Muscle of leg (tissue), 11 donors: ENCODE results near the gene SUDS3. TPM values are rescaled to one million over a fixed set of nuclear protein-coding genes. Genes with fewer than 3 reads are reported as not detected.

ENCODE experiments used
- DNase-seq: peaks from one replicate; pipeline ENCODE4 v3.0.0; 2013
- H3K27ac ChIP-seq: one replicate; pipeline ENCODE4 v1.5.1; 2013; ENCODE audit warnings: mild to moderate bottlenecking, low read length, control low read depth
- H3K27me3 ChIP-seq: one replicate; pipeline ENCODE4 v1.6.1; 2013; ENCODE audit warnings: low read length; ENCODE audit not compliant: control insufficient read depth, insufficient read depth
- H3K36me3 ChIP-seq: one replicate; pipeline ENCODE4 v1.6.1; 2013; ENCODE audit warnings: low read length; ENCODE audit not compliant: control insufficient read depth, insufficient read depth
- H3K4me1 ChIP-seq: one replicate; pipeline ENCODE4 v1.6.1; 2013; ENCODE audit warnings: low read length; ENCODE audit not compliant: control insufficient read depth, insufficient read depth
- H3K4me3 ChIP-seq: one replicate; pipeline ENCODE4 v1.5.1; 2013; ENCODE audit warnings: low read length, control low read depth
- H3K9me3 ChIP-seq: replicated peaks from 2 replicates; pipeline ENCODE4 v1.6.1; 2013; ENCODE audit warnings: low read depth, low read length; ENCODE audit not compliant: control insufficient read depth
- WGBS: methylation state at CpG from one replicate; pipeline ENCODE4 v1.1.5; 2013; ENCODE audit warnings: missing lambda C conversion rate; ENCODE audit not compliant: insufficient coverage; 5-methylcytosine and 5-hydroxymethylcytosine counted together
- polyA plus RNA-seq, 8 donors: library from polyadenylated mRNA; unstranded; fragments of 120-200 nt; gene quantifications; one replicate each; pipeline versions ENCODE4 v1.2.1 to v1.2.3, GENCODE V29; 2013; ENCODE audit warnings: inconsistent platforms in 1 of 8, low replicate concordance in 1 of 8; ENCODE audit not compliant: insufficient read length in 8 of 8, insufficient read depth in 1 of 8
- total RNA-seq: library from RNA; stranded (reverse); fragments of 120-200 nt; gene quantifications from one replicate; pipeline ENCODE4 v1.2.4, GENCODE V29; 2013

SUDS3 gene
- total and polyA plus RNA-seq, 9 donors, result 25.6 to 32.7 (median 27.6) TPM

- Histone ChIP-seq H3K4me3 (no peak overlapping the region), H3K27ac (no peak overlapping the region), H3K27me3 (no peaks in the 10 kb centered on the region), H3K36me3 (peaks cover 28% of the 10 kb centered on the region), H3K9me3 (no peaks in the 10 kb centered on the region), H3K4me1 (no peaks in the 10 kb centered on the region)
- no peak for DNase-seq
- no CpG with 5 or more reads among the region's 1 CpG for whole genome bisulfite sequencing
Measured at GRCh38 chr12:118418385-118419057, 42.2 kb downstream of the SUDS3 start.

- no peak for DNase-seq
- Histone ChIP-seq H3K27ac (no peak overlapping the region), H3K4me1 (no peaks in the 10 kb centered on the region), H3K4me3 (no peak overlapping the region), H3K36me3 (peaks cover 10% of the 10 kb centered on the region), H3K27me3 (no peaks in the 10 kb centered on the region), H3K9me3 (no peaks in the 10 kb centered on the region)
- WGBS, result 86% methylated on average over 2 of the region's 3 CpGs
Measured at GRCh38 chr12:118420673-118421072, 44.3 kb downstream of the SUDS3 start.

DNA sequence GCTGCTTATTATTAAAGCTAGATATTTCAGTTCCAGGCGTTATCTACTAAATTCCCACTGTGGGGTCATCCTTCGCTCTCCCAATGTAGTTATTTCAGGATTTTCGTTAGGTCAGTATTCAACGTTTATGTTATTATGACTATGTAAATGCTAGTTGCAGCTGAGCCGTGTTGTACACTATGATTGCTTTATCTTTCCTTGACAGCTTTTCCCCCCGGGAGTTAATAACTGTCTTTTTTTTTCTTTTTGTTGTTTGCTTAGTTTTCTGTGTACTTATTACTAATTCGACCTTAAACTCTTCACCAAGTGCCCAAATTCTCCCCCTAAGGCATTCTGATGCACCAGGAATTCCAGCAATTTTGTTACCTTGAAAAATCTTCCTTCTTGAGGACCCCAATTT lies 48.5 kb downstream of the SUDS3 start:
- H3K4me1 ChIP-seq, result no peaks in the 10 kb centered on the region
- no peaks in the 10 kb centered on the region for H3K9me3 ChIP-seq
- H3K36me3 ChIP-seq, result no peaks in the 10 kb centered on the region
- no peaks in the 10 kb centered on the region for H3K27me3 ChIP-seq
- no CpG with 5 or more reads among the region's 7 CpGs for WGBS
- no peak overlapping the region for H3K27ac ChIP-seq
- DNase-seq, result no peak
- no peak overlapping the region for H3K4me3 ChIP-seq

DNA sequence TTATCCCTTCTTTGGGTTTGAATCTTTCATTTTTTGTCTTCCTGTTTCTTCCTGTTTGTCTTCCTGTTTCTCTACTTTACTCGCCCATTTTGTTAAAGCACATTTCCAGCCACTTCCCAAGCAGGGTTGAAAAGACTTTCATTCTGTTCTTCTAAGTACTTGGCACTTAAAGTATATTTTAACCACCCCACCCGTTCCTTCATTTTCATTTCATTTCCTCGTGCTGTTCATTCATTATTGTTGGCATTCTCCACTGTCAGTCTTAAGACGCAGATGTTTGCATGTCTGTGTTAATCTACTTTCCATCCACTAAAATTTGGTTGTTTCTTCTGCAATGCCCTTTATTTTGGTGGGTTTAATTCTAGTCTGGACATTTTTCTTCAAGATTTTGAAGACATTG lies 49.0 kb downstream of the SUDS3 start:
- DNase-seq, result no peak
- WGBS, result 73% methylated on average over 1 of the region's 4 CpGs
- no peaks in the 10 kb centered on the region for H3K27me3 ChIP-seq
- H3K36me3 ChIP-seq, result no peaks in the 10 kb centered on the region
- H3K4me3 ChIP-seq, result no peak overlapping the region
- H3K27ac ChIP-seq, result no peak overlapping the region
- H3K4me1 ChIP-seq, result no peaks in the 10 kb centered on the region
- no peaks in the 10 kb centered on the region for H3K9me3 ChIP-seq

DNA sequence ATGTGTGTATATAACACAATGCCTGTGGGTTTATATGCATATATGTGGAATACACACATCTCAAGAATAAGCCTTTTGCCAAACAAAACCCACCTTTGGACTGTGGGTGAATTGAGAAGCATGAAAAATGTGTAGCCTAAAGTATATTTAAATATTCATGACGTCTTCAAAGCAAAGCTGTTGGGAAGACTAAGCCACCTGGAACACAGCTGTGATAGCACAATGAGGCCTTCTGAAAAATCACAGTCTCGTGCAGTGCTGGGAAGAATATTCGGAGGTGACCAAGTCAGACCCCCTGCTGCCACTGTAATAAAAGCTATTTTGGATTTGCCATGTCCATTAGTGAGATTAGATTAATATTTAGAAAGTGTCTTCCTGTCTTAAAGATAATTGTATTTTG lies 51.5 kb downstream of the SUDS3 start:
- no peaks in the 10 kb centered on the region for H3K4me1 ChIP-seq
- no peaks in the 10 kb centered on the region for H3K27me3 ChIP-seq
- H3K9me3 ChIP-seq, result no peaks in the 10 kb centered on the region
- no peaks in the 10 kb centered on the region for H3K36me3 ChIP-seq
- DNase-seq, result no peak
- no peak overlapping the region for H3K4me3 ChIP-seq
- WGBS, result 80% methylated on average over 2 of the region's 3 CpGs
- H3K27ac ChIP-seq, result no peak overlapping the region

- H3K36me3 ChIP-seq, result no peaks in the 10 kb centered on the region
- no peak for DNase-seq
- no peaks in the 10 kb centered on the region for H3K9me3 ChIP-seq
- no peaks in the 10 kb centered on the region for H3K4me1 ChIP-seq
- H3K27me3 ChIP-seq, result no peaks in the 10 kb centered on the region
- WGBS, result 100% methylated on average over 1 of the region's 3 CpGs
- no peak overlapping the region for H3K4me3 ChIP-seq
- no peak overlapping the region for H3K27ac ChIP-seq
Measured at GRCh38 chr12:118428643-118429042, 52.3 kb downstream of the SUDS3 start.

- H3K4me1 ChIP-seq, result no peaks in the 10 kb centered on the region
- no peaks in the 10 kb centered on the region for H3K36me3 ChIP-seq
- no peaks in the 10 kb centered on the region for H3K27me3 ChIP-seq
- H3K4me3 ChIP-seq, result no peak overlapping the region
- no peak for DNase-seq
- no peak overlapping the region for H3K27ac ChIP-seq
- 47% methylated on average over 5 of the region's 7 CpGs for WGBS
- H3K9me3 ChIP-seq, result no peaks in the 10 kb centered on the region
Measured at GRCh38 chr12:118429688-118430383, 53.5 kb downstream of the SUDS3 start.

- H3K4me3 ChIP-seq, result no peak overlapping the region
- H3K9me3 ChIP-seq, result no peaks in the 10 kb centered on the region
- H3K27me3 ChIP-seq, result no peaks in the 10 kb centered on the region
- no peaks in the 10 kb centered on the region for H3K4me1 ChIP-seq
- no peak for DNase-seq
- no peaks in the 10 kb centered on the region for H3K36me3 ChIP-seq
- H3K27ac ChIP-seq, result no peak overlapping the region
- WGBS, result no CpG with 5 or more reads among the region's 4 CpGs
Measured at GRCh38 chr12:118430516-118430915, 54.2 kb downstream of the SUDS3 start.

- Histone ChIP-seq H3K36me3 (no peaks in the 10 kb centered on the region), H3K4me1 (no peaks in the 10 kb centered on the region), H3K27me3 (no peaks in the 10 kb centered on the region), H3K9me3 (no peaks in the 10 kb centered on the region), H3K27ac (no peak overlapping the region), H3K4me3 (no peak overlapping the region)
- DNase-seq, result no peak
- 100% methylated on average over 1 of the region's 5 CpGs for WGBS
Measured at GRCh38 chr12:118432812-118433545, 56.6 kb downstream of the SUDS3 start.

DNA sequence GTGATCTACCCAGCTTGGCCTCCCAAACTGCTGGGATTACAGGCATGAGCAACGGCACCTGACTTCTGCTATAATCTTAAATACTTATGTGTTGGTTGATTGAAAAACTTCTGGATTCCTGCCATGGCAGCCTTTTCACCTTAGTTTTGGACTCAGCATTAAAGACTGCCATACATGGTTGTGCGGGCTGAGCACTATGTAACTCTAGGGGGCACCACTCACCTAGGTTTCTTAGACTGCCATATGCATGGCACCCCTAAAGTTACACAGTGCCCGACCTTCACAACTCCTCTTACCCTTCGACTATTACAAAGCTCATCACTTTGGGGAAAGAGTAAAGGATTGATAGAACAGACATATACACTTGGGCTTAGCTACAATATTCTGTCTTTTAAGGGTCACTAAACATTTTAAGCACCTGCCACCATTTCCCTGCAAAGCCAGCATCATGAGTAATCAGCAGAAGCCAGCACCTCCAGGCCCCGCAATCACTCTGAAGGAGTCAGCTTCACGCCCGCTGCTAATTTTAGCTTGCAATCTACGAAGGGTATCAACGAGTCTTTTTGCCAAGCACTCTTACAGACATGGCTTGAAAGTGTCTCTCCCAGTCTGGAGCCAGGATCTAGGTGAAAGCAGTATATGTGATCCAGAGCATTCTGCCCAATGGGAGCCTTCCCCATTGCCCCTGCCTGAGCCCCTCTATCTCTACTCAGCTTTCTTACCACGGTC lies 59.8 kb downstream of the SUDS3 start:
- Histone ChIP-seq H3K27me3 (no peaks in the 10 kb centered on the region), H3K4me3 (no peak overlapping the region), H3K9me3 (no peaks in the 10 kb centered on the region), H3K36me3 (no peaks in the 10 kb centered on the region), H3K27ac (no peak overlapping the region), H3K4me1 (no peaks in the 10 kb centered on the region)
- DNase-seq, result no peak
- WGBS, result 86% methylated on average over 1 of the region's 10 CpGs
